Right lobe of liver (tissue), 4 donors: Measurements from ENCODE around the gene AK9.

Experiments used
- CTCF ChIP-seq, 4 donors: fragments of 200-600 bp in 3 of 4; fragments of 450-650 bp in 1 of 4; IDR thresholded peaks; one replicate each; pipeline versions ENCODE4 v1.5.1 to v1.8.0; 2016 to 2022; ENCODE audit warnings: antibody characterized with exemption in 4 of 4, mild to moderate bottlenecking in 2 of 4
- POLR2A ChIP-seq: fragments of 450-650 bp; IDR thresholded peaks from one replicate; pipeline ENCODE4 v1.6.1; 2017; ENCODE audit warnings: antibody characterized with exemption, mild to moderate bottlenecking
- donor health status: DM: no; HTN: no; CAD: no.
- donor health status: DM: no; HTN: no; CAD: no.
- donor health status: DM: no; HTN: yes; CAD: no.

DNA sequence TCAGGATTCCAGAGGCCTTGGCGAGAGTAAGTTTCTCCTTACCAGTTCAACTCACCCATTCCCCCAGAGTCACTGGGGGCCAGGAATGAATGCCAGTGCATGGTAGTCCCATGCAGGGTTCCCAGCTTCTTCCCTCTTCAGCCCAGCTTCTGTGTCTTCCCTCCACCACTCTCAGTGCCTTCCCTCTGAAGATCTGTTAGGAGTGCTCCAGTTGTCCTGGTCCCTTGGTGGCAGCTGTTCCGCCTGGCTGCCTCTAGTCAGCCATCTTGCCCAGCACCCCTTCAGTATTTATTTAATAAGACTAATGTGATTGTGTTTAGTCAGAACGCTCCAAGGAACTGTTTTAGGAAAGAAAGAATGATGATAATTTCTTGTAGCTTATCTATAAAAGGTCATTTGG, 23.2 kb upstream of the AK9 start:
- TF ChIP-seq CTCF (IDR thresholded peaks at IDR 0.05), result no peak
- no peak for TF ChIP-seq POLR2A
